ENCODE data around the gene CFAP57.

DNA sequence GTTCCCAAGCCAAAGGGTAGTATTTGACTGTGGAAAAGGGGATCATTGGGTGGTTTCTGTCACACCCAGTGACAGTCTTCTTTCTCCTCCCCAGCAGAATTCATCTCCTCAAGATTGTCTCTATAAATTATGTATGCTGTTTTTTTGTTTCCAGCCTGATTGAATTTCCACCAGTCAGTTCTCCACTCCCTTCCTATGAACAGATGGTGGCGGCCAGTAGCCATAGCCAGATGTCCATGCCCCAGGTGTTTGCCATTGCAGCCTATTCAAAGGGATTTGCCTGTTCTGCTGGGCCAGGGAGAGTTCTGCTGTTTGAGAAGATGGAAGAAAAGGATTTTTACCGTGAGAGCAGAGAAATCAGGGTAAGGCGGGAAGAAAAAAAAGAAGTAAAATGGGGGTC, 12.9 kb downstream of the CFAP57 start:
- TF ChIP-seq POLR2A (IDR thresholded peaks at IDR 0.05; ENCODE audit: low read length) (no peak), CEBPB (IDR thresholded peaks at IDR 0.05) (no peak), SREBF2 (IDR thresholded peaks at IDR 0.05) (no peak), BHLHE40 (IDR thresholded peaks at IDR 0.05; ENCODE audit: low read depth, low read length) (no peak), HDAC2 (IDR thresholded peaks at IDR 0.05) (no peak), EP300 (IDR thresholded peaks at IDR 0.05) (no peak)
- TF ChIP-seq, protein P1, sequence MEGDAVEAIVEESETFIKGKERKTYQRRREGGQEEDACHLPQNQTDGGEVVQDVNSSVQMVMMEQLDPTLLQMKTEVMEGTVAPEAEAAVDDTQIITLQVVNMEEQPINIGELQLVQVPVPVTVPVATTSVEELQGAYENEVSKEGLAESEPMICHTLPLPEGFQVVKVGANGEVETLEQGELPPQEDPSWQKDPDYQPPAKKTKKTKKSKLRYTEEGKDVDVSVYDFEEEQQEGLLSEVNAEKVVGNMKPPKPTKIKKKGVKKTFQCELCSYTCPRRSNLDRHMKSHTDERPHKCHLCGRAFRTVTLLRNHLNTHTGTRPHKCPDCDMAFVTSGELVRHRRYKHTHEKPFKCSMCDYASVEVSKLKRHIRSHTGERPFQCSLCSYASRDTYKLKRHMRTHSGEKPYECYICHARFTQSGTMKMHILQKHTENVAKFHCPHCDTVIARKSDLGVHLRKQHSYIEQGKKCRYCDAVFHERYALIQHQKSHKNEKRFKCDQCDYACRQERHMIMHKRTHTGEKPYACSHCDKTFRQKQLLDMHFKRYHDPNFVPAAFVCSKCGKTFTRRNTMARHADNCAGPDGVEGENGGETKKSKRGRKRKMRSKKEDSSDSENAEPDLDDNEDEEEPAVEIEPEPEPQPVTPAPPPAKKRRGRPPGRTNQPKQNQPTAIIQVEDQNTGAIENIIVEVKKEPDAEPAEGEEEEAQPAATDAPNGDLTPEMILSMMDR (IDR thresholded peaks at IDR 0.05): no peak
- TF ChIP-seq, protein P2, sequence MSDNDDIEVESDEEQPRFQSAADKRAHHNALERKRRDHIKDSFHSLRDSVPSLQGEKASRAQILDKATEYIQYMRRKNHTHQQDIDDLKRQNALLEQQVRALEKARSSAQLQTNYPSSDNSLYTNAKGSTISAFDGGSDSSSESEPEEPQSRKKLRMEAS (IDR thresholded peaks at IDR 0.05): no peak
